Pancreas (tissue), 10 donors: ENCODE measurements around the gene CCDC63. TPM values are rescaled to one million over a fixed set of nuclear protein-coding genes. Genes with fewer than 3 reads are reported as not detected.

Experiments used
- ATAC-seq, 4 donors: fragments of 200-7000 bp; cut with Tn5 transposase; one replicate each; pipeline versions ENCODE4 v1.8.0 to v1.9.1; 2020; ENCODE audit warnings: mild to moderate bottlenecking in 4 of 4, moderate library complexity in 4 of 4
- DNase-seq, 6 donors: peaks; one replicate each; pipeline ENCODE4 v3.0.0-alpha.2; 2020
- FAIRE-seq: peaks from 2 replicates; lab custom pipeline; 2012; peaks lifted over from hg19 to GRCh38; lab: Jason Lieb, UNC
- H3K27ac ChIP-seq, 4 donors: fragments of 200-600 bp; sonication (generic); 1 replicate in 3 of 4; 2 replicates in 1 of 4; pipeline versions ENCODE4 v1.5.0 to v1.8.0; 2020
- H3K27me3 ChIP-seq, 4 donors: fragments of 200-600 bp; one replicate each; pipeline ENCODE4 v1.8.0; 2021
- H3K36me3 ChIP-seq, 3 donors: fragments of 200-600 bp; sonication (generic) in 1 of 3; one replicate each; pipeline versions ENCODE4 v1.5.0 to v1.8.0; 2020 to 2021
- H3K4me1 ChIP-seq, 3 donors: fragments of 200-600 bp; one replicate each; pipeline ENCODE4 v1.8.0; 2021
- H3K4me3 ChIP-seq, 4 donors: fragments of 200-600 bp; sonication (generic) in 2 of 4; one replicate each; pipeline versions ENCODE4 v1.5.0 to v1.8.0; 2020 to 2021
- H3K9me3 ChIP-seq, 4 donors: fragments of 200-600 bp; one replicate each; pipeline ENCODE4 v1.8.0; 2021
- WGBS, 2 donors: extraction: QIAGEN DNeasy Blood & Tissue Kit; methylation state at CpG; one replicate each; pipeline ENCODE4 v1.1.7; 2013; 5-methylcytosine and 5-hydroxymethylcytosine counted together
- intact Hi-C, 3 donors: fragments of 100-400 bp; cut with DNase I; formaldehyde crosslinking; loops; one replicate each; pipeline versions ENCODE4 v1.11.1 to v1.14.2; 2022
- polyA plus RNA-seq, 2 donors: library from polyadenylated mRNA; stranded (reverse); fragments of 200-250 nt; gene quantifications; one replicate each; pipeline ENCODE4 v1.2.3, GENCODE V29; 2013
- total RNA-seq, 6 donors: library from RNA; stranded (reverse); fragmentation: NEBNext Ultra II Directional in 4 of 6; extraction: Animal tissue kit (Norgen Biotek cat#: 25700) in 4 of 6; gene quantifications; one replicate each; pipeline versions ENCODE4 v1.2.1 to v1.2.4, GENCODE V29; 2021 to 2023
- TF ChIP-seq, protein P1 (sequence below), 4 donors: fragments of 200-600 bp; sonication (generic) in 3 of 4; IDR thresholded peaks; one replicate each; pipeline versions ENCODE4 v1.5.0 to v1.8.0; 2021; ENCODE audit warnings: antibody characterized with exemption in 4 of 4
- donor health status: healthy with polysubstance abuse.
- donor health status: DM: no; HTN: no; CAD: no; lungs with moderate emphysema.
- donor health status: DM: no; HTN: no; CAD: no.
- donor health status: control.
- donor health status: control.
- donor health status: Bipolar disorder and iron deficiency.
- donor health status: DM: yes; HTN: yes; CAD: no.
- donor health status: DM: no; HTN: no; CAD: no.
- donor health status: DM: no; HTN: no; CAD: no.
- donor health status: DM: yes; HTN: yes; CAD: no.

Gene CCDC63
- total RNA-seq, result not detected
- not detected for polyA plus RNA-seq

DNA sequence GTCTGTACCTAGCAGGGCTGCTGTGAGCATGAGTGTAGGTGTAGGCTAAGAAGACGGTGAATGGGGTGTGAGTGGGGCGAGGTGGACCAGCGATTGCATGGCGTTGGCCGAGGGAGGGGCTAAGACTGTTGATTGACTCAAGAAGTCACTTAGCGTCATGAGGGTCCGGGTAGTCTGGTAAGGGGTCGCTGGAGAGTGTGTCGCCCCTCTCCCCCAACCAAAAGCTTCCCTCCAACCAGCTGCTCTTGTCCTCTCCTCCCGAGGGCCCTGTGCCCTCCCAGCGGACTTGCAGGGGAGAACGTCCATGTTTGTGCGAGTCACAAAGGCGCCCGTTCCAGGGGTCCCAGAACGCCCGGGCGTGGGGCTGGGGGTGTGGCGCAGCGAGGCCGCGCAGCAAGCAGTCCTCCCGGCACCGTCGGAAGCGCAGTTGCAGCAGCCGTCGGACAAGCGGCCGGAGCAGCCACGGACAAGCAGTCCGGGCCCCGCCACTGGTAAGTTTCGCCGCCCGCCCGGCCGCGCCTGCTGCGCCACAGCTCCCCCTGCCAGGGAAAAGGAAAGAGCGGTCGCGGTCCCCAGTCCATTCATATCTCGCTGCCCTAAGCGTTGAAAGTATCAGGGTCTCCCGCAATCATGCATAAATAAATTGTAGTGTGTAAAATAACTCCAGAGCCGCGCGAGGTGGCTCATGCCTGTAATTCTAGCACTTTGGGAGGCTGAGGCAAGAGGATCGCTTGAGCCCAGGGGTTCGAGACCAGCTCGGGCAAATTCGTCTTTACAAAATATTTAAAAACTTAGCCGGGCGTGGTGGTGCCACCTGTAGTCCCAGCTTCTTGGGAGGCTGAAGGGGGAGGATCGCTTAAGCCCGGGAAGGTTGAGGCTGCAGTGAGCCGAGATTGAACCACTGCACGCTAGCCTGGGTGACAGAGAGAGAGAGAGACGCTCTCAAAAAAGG is at the start of gene CCDC63:
TSS of gene CCDC63 (plus strand) at position 373 of the 952 bp plus-strand sequence. CDS start 5,968 bp downstream, outside the sequence.
- peak within 1 kb of the TSS in 2 of 4 donors; percentile 1 to 38 for H3K4me3 ChIP-seq
- DNase-seq (peak; percentile 11 to 84 (median 36)), ATAC-seq (peak; percentile 53 to 95 (median 82)), FAIRE-seq (no peak)
- H3K36me3 ChIP-seq, result no peaks in the 10 kb centered on the region
- 16% methylated on average over 58 to 60 of the region's 60 CpGs for WGBS, 2 donors
- H3K4me1 ChIP-seq, result no peaks in the 10 kb centered on the region
- intact Hi-C loops, result no loop called here
- H3K9me3 ChIP-seq, result no peaks in the 10 kb centered on the region
- H3K27ac ChIP-seq, result no peak within 1 kb of the TSS
- H3K27me3 ChIP-seq, result peaks cover 0 to 12% (median 0%) of the 10 kb centered on the region in 4 donors
- TF ChIP-seq, protein P1, sequence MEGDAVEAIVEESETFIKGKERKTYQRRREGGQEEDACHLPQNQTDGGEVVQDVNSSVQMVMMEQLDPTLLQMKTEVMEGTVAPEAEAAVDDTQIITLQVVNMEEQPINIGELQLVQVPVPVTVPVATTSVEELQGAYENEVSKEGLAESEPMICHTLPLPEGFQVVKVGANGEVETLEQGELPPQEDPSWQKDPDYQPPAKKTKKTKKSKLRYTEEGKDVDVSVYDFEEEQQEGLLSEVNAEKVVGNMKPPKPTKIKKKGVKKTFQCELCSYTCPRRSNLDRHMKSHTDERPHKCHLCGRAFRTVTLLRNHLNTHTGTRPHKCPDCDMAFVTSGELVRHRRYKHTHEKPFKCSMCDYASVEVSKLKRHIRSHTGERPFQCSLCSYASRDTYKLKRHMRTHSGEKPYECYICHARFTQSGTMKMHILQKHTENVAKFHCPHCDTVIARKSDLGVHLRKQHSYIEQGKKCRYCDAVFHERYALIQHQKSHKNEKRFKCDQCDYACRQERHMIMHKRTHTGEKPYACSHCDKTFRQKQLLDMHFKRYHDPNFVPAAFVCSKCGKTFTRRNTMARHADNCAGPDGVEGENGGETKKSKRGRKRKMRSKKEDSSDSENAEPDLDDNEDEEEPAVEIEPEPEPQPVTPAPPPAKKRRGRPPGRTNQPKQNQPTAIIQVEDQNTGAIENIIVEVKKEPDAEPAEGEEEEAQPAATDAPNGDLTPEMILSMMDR (IDR thresholded peaks at IDR 0.05), result no peak

DNA sequence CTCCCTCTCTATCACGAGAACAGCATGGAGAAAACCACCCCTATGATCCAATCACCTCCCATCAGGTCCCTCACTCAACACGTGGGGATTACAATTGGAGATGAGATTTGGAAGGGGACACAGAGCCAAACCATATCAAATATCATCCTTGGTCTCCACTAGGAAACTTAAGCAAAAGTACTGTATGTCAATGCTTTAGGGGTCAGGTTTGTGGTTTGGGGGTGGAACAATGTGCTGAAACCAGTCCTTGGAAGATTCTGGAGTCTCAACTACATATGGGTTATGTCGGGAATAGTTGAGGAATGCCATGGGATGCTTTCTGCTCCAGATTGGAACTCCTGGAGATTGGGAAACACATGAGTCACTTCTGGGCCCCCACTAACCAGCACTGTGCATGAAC is 48.3 kb upstream of the CCDC63 start:
- WGBS, 2 donors, result 40 to 53% methylated on average over 3 of the region's 3 CpGs
- ATAC-seq, result peak in 1 of 4 donors; percentile 27

DNA sequence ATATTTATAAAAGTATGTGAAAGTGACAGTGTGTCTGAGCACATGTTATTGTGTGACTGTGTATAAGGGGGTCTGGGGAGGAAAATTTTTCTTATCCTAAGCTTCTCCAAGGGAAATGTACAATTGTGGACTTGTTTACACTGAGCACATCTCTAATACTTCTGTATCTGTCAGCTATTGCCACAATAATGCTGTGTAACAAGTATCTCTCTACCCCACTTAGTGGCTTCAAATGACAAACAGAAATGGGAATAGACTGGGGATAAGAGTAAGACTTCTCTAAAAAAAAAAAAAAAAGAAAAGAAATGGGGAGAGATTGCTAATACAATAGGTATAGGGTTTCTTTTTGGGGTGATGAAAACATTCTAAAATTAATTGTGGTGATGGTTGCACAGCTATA is 44.3 kb upstream of the CCDC63 start:
- no peaks in the 10 kb centered on the region for H3K36me3 ChIP-seq
- H3K4me1 ChIP-seq, result no peaks in the 10 kb centered on the region
- DNase-seq (no peak), ATAC-seq (no peak), FAIRE-seq (no peak)
- H3K27ac ChIP-seq, result no peak overlapping the region
- H3K27me3 ChIP-seq, result no peaks in the 10 kb centered on the region
- TF ChIP-seq, protein P1 (IDR thresholded peaks at IDR 0.05), result no peak
- no peaks in the 10 kb centered on the region for H3K9me3 ChIP-seq
- intact Hi-C loops, result no loop called here
- no peak overlapping the region for H3K4me3 ChIP-seq

More for the DNA sequence above, 48.3 kb upstream of the CCDC63 start:
- no peaks in the 10 kb centered on the region for H3K9me3 ChIP-seq
- intact Hi-C loops, result no loop called here
- H3K4me1 ChIP-seq, result no peaks in the 10 kb centered on the region
- no peak overlapping the region for H3K27ac ChIP-seq
- no peak overlapping the region for H3K4me3 ChIP-seq
- no peak for FAIRE-seq
- TF ChIP-seq, protein P1 (IDR thresholded peaks at IDR 0.05), result no peak
- H3K27me3 ChIP-seq, result no peaks in the 10 kb centered on the region
- no peak for DNase-seq
- H3K36me3 ChIP-seq, result no peaks in the 10 kb centered on the region

DNA sequence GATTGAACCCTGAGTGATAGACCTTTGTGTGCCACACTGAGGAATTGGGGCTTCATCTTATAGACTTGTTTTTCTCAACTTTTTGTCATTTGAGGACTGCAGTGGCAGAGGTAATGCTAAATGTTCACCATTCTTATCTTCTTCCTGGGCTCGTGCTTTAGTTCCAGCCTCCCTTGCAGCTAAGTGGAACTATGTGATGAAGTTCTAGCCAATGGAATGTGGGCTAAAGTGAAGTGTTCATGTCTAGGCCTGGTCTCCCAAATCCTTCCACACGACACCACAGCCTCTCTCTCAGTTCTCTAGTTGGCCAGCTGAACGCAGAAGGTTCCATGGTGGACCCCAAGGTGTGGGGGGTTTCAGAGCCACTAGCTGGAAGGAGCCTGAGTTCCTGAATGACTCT is 42.4 kb upstream of the CCDC63 start:
- ATAC-seq, result no peak
- no peak for DNase-seq
- H3K4me3 ChIP-seq, result no peak overlapping the region
- WGBS, 2 donors, result 37 to 80% methylated on average over 3 of the region's 3 CpGs
- no peaks in the 10 kb centered on the region for H3K9me3 ChIP-seq
- no peak for FAIRE-seq
- TF ChIP-seq, protein P1 (IDR thresholded peaks at IDR 0.05), result no peak
- H3K4me1 ChIP-seq, result no peaks in the 10 kb centered on the region
- H3K27me3 ChIP-seq, result no peaks in the 10 kb centered on the region
- intact Hi-C loops, result no loop called here
- H3K27ac ChIP-seq, result no peak overlapping the region
- no peaks in the 10 kb centered on the region for H3K36me3 ChIP-seq

DNA sequence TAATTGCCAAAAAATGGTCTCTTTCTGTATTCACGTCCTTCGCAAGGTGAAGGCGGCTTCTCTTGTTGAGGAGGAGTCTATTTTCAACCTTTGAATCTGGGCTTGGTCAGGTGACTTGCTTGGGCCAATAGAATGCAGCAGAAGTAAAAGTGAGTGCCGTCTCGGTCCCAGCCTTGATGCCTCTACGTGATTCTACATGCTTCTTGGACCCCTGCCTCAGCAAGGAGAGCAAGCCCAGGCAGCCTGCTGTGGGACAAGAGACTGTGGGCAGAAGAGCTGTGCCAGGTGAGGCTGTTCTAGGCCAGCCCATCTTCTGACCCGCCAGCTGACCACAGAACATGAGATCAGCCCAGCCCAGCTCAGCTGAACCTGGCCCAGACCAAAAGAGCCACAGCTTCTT is 39.1 kb upstream of the CCDC63 start:
- 74 to 77% methylated on average over 7 of the region's 7 CpGs for WGBS, 2 donors
- Histone ChIP-seq H3K9me3 (no peaks in the 10 kb centered on the region), H3K4me1 (no peaks in the 10 kb centered on the region), H3K27ac (no peak overlapping the region), H3K36me3 (no peaks in the 10 kb centered on the region), H3K4me3 (no peak overlapping the region), H3K27me3 (no peaks in the 10 kb centered on the region)
- ATAC-seq (no peak), FAIRE-seq (no peak), DNase-seq (no peak)
- TF ChIP-seq, protein P1 (IDR thresholded peaks at IDR 0.05), result no peak
- intact Hi-C loops, result no loop called here
